ENCODE measurements around the gene SHMT2.

SHMT2 gene

DNA sequence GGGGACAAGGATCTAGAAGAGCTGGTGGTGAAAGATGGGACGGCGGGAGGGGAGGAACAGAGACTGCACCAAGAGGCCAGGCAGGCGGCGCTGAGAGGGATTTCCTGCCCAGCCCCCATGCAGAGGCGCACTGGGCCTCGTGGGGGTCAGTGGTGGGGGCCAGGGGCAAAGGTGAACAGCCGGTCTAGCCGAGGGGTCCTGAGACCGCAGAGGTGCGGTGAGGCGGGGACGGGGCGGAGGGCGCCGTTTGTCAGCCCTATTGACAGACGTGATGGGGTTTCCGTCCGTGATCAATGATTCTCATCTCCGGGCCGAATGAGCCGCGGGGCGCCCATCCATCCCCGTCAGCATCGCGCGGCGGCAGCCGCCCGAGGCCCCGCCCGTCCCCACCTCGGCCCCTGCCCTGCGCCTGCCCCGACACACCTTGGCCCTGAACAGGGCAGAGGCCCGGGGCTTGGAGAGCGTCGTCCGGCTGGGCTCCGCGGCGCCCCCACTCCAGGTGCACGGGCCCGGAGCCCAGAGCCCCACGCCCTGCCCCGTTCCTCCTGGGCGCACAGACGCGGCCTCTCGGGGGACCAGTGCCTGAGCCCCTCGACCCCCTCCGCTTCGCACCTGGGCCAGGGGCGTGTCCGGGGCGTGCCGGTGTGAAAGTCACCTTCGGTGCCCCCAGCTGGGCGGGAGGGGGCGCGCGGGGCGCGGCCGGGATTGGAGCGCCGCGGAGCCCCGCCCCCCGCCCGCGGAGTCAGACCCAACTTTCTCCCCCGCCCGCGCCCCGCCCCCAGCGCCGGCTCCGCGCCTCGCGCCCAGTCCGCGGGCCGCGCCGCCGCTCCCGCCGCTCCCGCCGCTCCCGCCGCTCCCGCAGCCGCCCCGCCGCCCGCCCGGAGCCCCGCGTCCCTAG, 13.2 kb upstream of the SHMT2 start, which contains the start of gene NXPH4:
Gene NXPH4 (plus strand): TSS at position 781 of the 898 bp plus-strand sequence. CDS start 176 bp downstream, outside the sequence.
- DNase-seq: no peak

GRCh38 chr12:57216921-57217879, 12.3 kb upstream of the SHMT2 start:
- DNase-seq: peak; percentile 6

- no peak for DNase-seq
These were observed 11.3 kb upstream of the SHMT2 start for GRCh38 chr12:57218030-57218853.

GRCh38 chr12:57219205-57219992, 10.1 kb upstream of the SHMT2 start:
- DNase-seq: no peak

DNA sequence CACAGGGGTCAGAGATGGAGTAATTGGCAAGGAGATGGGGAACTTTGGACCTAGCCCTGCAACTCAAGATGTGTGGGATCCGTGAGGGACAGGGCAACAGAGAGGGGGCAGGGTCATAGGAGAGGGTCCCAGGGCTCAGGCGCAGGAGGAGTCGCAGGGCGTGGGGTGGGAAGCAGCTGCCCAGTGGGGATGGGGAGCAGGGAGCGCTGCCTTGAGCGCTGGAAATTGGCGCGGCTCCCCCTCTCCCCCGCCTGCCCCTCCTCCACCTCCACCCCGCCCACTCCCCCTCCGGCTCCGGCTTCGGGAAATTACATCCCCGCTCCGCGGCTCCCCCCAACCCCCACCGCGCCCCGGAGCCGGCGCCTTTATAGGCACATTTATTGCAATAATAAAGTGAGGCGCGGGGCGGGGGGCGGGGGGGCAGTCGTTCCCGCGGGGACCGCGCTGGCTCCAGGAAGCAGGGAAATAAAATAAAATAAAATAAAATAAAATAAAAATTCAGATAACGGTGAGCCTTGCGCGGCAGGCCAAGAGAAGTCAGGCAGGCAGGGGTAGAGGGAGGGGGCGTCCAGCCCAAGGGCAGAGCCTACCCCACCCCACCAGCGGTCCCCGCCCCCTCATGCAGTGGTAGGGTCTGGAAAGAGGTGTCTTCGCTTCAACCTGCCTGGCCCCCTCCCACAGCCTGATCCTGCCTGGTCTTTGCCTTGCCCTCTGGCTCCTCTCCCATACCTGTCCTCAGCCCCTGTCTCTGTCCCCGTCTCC, 9.3 kb upstream of the SHMT2 start:
- DNase-seq: no peak

DNA sequence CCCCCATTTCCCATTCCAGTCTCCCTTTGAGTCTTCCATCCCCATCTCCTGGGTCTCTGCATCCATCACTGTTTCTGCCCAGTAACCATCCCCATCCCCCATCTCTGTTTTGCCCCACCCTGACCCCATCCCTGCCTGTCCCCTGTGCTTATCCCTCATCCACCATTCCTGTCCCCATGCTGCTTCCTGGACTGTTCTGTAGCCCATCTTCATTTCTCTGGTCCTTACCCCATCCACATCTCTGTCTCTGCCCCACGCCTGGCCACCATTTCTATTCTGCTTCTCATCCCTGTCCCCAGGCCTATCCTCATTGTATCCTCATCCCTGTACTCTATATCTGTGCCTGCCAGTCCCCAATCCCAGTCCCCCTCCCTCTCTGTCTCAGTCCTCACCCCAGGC, 8.7 kb upstream of the SHMT2 start:
- no peak for DNase-seq

GRCh38 chr12:57221169-57221917, 8.2 kb upstream of the SHMT2 start:
- no peak for DNase-seq

DNA sequence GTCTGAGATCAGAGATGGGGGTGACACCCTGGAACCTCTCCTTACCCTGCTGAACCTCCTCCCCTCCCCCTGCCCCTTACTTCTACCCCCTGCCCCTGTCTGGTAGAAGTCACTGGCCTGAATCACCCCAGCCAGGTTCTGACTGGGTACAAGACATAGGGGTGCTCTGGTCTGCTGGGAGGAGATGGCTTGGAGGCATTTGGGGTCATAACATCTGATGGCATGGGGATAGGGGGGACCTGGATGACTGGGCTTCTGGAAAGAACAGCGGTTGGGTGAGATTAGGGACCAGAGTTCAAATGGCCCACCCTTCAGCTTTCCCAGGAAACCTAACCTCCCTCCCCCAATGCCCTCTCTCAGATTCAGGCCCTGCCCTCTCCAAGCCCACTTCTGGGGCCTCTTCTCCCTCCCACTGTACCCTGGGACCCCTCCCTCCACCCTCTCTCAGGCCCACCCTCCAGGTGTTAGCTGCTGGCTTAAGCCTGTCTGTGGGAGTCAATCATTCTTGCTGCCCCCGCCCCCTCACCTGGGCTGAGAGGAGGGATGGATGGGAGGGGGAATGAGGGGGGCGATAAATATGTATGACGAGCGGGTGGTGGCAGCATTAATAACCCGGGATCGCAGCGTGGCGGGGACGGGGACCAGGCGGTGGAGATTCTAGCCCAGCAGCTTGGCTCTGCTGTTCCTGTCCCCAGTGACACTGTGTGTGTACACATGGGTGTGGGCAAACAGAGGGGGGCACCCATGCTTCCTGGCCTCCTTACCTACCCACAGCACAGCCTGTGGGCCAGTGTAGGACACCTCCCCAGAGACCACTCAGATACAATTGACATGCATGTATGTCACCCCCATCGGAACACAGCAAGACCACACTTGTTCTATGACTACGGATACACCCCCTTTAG, 7.0 kb upstream of the SHMT2 start:
- no peak for DNase-seq

- no peak for DNase-seq
These were observed 6.0 kb upstream of the SHMT2 start for GRCh38 chr12:57223191-57224165.

DNA sequence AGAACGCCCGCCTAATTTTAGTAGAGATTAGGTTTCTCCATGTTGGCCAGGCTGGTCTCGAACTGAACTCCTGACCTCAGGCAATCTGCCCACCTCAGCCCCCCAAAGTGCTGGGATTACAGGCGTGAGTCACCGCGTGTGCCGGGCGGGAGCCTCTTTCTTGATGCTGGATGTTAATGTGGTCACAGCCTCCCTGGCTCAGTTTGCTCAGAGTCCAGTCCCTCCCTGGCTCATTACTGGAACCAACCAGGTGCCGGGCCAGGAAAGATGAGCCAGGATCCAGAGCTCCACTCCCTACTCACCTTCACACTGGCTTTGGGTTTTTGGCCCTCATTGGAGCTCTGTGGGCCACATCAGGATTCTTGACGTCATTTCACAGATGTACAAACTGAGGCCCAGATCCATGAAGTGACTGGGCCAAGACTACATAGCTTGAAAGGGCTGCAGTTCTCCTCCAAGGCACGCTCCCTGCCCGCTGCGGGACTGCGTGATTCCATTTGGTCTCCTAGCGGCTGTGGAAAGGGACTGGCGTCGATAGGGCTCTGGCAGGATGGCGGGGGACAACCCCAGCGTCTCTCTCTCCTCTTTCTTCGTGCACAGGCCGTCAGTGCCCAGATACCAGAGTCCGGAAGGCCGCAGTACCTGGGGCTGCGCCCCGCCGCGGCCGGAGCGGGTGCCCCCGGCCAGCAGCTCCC, 5.1 kb upstream of the SHMT2 start:
- no peak for DNase-seq

DNA sequence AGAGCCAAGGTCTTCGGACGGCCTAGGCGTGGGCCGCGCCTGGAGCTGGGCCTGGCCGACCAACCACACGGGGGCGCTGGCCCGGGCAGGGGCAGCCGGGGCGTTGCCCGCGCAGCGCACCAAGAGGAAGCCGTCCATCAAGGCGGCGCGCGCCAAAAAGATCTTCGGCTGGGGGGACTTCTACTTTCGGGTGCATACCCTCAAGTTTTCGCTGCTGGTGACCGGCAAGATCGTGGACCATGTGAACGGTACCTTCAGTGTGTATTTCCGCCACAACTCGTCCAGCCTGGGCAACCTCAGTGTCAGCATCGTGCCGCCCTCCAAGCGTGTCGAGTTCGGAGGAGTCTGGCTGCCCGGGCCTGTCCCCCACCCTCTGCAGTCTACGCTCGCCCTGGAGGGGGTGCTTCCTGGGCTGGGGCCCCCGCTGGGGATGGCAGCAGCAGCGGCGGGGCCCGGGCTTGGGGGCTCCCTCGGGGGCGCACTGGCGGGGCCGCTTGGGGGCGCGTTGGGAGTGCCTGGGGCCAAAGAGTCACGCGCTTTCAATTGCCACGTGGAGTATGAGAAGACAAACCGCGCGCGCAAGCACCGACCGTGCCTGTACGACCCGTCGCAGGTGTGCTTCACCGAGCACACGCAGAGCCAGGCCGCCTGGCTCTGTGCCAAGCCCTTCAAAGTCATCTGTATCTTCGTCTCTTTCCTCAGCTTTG, 4.4 kb upstream of the SHMT2 start:
- DNase-seq: no peak

DNA sequence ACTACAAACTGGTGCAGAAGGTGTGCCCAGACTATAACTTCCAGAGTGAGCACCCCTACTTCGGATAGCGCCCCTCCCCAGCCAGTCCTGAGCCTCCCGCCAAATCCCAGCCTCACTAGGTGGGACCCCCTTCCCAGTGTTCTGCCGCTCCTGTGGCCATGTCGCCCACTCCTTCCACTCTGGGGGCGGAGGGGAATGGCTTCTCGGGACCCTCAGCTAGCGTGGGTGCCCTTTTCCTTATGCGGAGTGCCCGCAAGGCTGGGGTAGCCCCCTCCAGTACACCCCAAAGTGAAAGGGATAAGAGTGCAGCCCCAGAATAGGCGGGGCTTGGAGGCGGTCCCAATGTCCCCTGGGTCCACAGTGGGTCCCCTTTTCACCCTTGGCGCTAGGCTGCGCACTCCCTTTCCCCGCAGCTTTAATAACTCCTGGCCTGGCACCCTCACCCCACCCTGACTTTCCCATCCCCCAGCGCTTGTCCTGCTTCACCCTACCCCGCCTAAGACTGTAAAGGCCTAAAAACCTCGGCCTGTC, 3.8 kb upstream of the SHMT2 start:
- DNase-seq: no peak

- no peak for DNase-seq
These were observed 2.8 kb upstream of the SHMT2 start for GRCh38 chr12:57226588-57227314.

DNA sequence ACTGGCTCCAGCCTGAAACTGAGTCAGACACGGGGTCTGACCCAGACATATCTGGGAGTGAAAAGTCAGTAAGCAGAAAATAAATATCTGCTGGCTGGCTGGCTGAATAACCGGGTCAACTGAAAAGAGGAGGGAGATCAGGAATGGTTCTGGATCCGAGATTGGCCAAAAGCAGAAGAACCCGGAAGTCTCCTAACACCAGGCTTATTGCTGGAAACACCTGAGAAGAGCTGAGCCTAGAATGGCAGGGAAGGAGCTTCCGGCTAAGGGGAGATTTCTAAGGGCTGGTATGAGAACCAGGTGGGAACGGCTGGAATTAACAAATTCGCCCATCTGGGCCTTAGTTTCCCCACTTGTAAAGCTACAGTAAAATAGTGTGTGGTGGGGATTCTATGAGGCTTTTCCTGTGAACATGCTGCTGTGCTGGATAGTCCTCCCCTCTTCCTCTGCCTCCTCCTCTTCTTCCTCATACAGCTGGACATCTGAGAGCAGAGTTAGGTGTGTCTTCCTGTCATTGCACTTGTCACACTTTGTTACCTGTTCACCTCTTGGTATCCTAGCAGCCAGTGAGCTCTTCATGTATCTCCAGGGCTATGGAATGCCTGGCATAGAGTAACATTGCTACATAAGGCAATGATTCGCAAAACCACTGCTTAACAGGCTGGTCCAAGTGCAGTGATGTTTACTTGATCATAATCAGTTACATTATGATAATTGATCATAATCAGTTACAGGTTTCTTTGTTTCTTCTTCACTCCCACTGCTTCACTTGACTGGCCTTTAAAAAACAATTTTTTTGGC, 2.0 kb upstream of the SHMT2 start:
- DNase-seq: no peak

All from NCI-H1694 (cell line).